Tibial nerve (tissue), 4 donors: ENCODE data around the gene PEX19.

ENCODE experiments used
- EP300 ChIP-seq, 2 donors: sonication (generic); formaldehyde crosslinking; IDR thresholded peaks; one replicate each; pipeline ENCODE4 v1.6.1; 2017; ENCODE audit warnings: antibody characterized with exemption in 2 of 2, mild to moderate bottlenecking in 1 of 2
- TF ChIP-seq, protein P1 (sequence below), 5 experiments: fragments of 200-600 bp in 3 of 5; fragments of 450-650 bp in 2 of 5; sonication (generic) in 3 of 5; IDR thresholded peaks; one replicate each; pipeline ENCODE4 v1.5.1; 2016 to 2019; ENCODE audit warnings: antibody characterized with exemption in 5 of 5, mild to moderate bottlenecking in 3 of 5, moderate library complexity in 2 of 5

DNA sequence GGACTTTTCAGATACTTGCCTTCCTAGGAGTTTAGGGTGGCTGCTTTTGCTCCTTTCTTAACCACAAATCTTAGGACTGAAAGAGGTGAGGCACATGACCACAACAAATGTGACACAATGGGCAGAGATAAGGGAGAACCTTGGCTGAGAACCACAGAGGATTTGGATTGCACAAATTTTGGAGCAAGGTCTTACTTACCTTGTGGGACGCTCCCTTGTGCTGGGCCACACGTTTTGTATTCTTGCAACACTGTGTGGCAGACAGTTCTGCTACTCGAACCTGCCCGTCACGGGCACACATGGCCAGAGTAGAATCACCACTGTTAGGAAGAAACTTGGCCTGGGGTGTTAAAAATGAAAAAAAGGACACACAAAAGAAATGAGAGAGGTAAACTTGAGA lies 46.5 kb downstream of the PEX19 start:
- TF ChIP-seq, protein P1, sequence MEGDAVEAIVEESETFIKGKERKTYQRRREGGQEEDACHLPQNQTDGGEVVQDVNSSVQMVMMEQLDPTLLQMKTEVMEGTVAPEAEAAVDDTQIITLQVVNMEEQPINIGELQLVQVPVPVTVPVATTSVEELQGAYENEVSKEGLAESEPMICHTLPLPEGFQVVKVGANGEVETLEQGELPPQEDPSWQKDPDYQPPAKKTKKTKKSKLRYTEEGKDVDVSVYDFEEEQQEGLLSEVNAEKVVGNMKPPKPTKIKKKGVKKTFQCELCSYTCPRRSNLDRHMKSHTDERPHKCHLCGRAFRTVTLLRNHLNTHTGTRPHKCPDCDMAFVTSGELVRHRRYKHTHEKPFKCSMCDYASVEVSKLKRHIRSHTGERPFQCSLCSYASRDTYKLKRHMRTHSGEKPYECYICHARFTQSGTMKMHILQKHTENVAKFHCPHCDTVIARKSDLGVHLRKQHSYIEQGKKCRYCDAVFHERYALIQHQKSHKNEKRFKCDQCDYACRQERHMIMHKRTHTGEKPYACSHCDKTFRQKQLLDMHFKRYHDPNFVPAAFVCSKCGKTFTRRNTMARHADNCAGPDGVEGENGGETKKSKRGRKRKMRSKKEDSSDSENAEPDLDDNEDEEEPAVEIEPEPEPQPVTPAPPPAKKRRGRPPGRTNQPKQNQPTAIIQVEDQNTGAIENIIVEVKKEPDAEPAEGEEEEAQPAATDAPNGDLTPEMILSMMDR (IDR thresholded peaks at IDR 0.05): no peak
- no peak for TF ChIP-seq EP300 (IDR thresholded peaks at IDR 0.05)
